Measurements from ENCODE around the gene STOX2.

The STOX2 gene

DNA sequence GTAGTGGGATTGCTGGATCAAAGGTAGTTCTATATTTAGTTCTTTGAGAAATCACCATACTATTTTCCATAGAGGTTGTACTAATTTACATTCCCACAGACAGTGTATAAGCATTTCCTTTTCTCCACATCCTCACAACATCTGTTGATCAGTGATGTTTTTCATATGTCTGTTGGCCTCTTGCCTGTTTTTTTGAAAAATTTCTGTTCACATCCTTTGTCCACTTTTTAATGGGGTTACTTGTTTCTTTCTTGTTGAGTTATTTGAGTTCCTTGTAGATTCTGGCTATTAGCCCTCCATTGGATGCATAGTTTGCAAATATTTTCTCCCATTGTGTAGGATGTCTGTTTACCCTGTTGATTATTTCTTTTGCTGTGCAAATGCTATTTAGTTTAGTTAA, 72.6 kb downstream of the STOX2 start:
- H4K20me1 ChIP-seq (ENCODE audit: control insufficient read depth, insufficient read depth, low read depth, low read length): no peaks in the 10 kb centered on the region
- peaks cover 4% of the 10 kb centered on the region; the same call in 1 of the 2 replicates for H3K9me3 ChIP-seq (ENCODE audit: control insufficient read depth, insufficient read depth, low read length)
- no peak overlapping the region for H3K4me3 ChIP-seq (ENCODE audit: low read length)
- no peaks in the 10 kb centered on the region for H3K27me3 ChIP-seq (ENCODE audit: control insufficient read depth, low read length)
- TF ChIP-seq, protein P1, sequence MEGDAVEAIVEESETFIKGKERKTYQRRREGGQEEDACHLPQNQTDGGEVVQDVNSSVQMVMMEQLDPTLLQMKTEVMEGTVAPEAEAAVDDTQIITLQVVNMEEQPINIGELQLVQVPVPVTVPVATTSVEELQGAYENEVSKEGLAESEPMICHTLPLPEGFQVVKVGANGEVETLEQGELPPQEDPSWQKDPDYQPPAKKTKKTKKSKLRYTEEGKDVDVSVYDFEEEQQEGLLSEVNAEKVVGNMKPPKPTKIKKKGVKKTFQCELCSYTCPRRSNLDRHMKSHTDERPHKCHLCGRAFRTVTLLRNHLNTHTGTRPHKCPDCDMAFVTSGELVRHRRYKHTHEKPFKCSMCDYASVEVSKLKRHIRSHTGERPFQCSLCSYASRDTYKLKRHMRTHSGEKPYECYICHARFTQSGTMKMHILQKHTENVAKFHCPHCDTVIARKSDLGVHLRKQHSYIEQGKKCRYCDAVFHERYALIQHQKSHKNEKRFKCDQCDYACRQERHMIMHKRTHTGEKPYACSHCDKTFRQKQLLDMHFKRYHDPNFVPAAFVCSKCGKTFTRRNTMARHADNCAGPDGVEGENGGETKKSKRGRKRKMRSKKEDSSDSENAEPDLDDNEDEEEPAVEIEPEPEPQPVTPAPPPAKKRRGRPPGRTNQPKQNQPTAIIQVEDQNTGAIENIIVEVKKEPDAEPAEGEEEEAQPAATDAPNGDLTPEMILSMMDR (IDR thresholded peaks at IDR 0.05; ENCODE audit: low read depth, low read length, poor library complexity, severe bottlenecking): no peak
- TF ChIP-seq EZH2phosphoT487 (IDR thresholded peaks at IDR 0.05; ENCODE audit: borderline replicate concordance, low read length): no peak
- H3F3A ChIP-seq (ENCODE audit: control insufficient read depth, insufficient read depth): no peaks in the 10 kb centered on the region
- H3K4me1 ChIP-seq (ENCODE audit: control insufficient read depth, low read length): no peaks in the 10 kb centered on the region
- no peaks in the 10 kb centered on the region for H3K9me2 ChIP-seq (replicated peaks; ENCODE audit: control insufficient read depth, low read length)
- no peaks in the 10 kb centered on the region for H3K79me2 ChIP-seq (ENCODE audit: control insufficient read depth, low read length)
- no peak overlapping the region for H3K4me2 ChIP-seq (ENCODE audit: low read length)
- no peaks in the 10 kb centered on the region for H3K36me3 ChIP-seq (ENCODE audit: control insufficient read depth, low read length)
- H3K27ac ChIP-seq (ENCODE audit: low read depth, low read length): no peak overlapping the region

DNA sequence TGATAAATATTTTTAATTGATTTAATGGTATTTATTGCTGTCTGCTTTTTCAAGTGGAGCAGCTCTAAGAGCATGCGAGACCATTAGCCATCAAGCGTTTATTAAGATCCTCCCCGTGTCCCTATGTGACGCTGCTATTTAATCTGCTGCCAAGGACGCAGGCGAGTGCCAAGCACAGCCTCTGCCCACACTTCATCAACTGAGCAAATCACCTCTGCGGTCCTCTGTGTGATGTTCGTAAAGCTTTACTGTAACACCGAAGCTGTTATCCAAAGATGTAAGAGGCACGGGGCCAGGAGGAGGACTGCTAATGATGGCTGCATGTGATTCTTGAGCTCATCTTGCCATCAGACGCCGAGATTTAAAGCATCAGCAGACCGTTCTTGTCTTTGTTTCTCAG, 79.5 kb downstream of the STOX2 start:
- Histone ChIP-seq H3F3A (ENCODE audit: control insufficient read depth, insufficient read depth) (no peaks in the 10 kb centered on the region), H3K36me3 (ENCODE audit: control insufficient read depth, low read length) (no peaks in the 10 kb centered on the region), H3K27me3 (ENCODE audit: control insufficient read depth, low read length) (no peaks in the 10 kb centered on the region), H3K27ac (ENCODE audit: low read depth, low read length) (no peak overlapping the region), H3K79me2 (ENCODE audit: control insufficient read depth, low read length) (no peaks in the 10 kb centered on the region), H4K20me1 (ENCODE audit: control insufficient read depth, insufficient read depth, low read depth, low read length) (no peaks in the 10 kb centered on the region), H3K9me2 (replicated peaks; ENCODE audit: control insufficient read depth, low read length) (no peaks in the 10 kb centered on the region), H3K4me1 (ENCODE audit: control insufficient read depth, low read length) (no peaks in the 10 kb centered on the region), H3K9me3 (ENCODE audit: control insufficient read depth, insufficient read depth, low read length) (no peaks in the 10 kb centered on the region), H3K4me2 (ENCODE audit: low read length) (no peak overlapping the region), H3K4me3 (ENCODE audit: low read length) (no peak overlapping the region)
- TF ChIP-seq, protein P1 (IDR thresholded peaks at IDR 0.05; ENCODE audit: low read depth, low read length, poor library complexity, severe bottlenecking): no peak
- no peak for TF ChIP-seq EZH2phosphoT487 (IDR thresholded peaks at IDR 0.05; ENCODE audit: borderline replicate concordance, low read length)

DNA sequence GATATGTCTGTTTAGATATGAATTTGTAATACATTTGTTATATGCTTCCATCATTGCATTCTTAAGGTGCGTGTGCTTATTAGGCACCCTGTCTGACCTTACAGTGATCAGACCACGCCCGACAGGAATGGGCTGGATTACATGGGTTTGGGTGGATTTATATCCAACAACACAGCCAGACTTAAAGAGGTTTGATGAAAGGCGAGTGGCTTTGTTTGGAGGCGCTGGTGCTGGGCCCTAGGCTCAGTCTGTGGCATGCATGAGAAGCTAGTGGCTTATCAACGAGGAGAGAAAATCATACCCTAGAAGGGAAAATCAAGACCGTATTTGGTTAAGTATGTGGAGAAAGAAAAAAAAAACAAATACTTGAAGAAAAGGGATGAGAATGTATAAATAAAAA, 80.7 kb downstream of the STOX2 start:
- H3K27ac ChIP-seq (ENCODE audit: low read depth, low read length): no peak overlapping the region
- no peaks in the 10 kb centered on the region for H3K36me3 ChIP-seq (ENCODE audit: control insufficient read depth, low read length)
- H3K79me2 ChIP-seq (ENCODE audit: control insufficient read depth, low read length): no peaks in the 10 kb centered on the region
- no peaks in the 10 kb centered on the region for H3K9me2 ChIP-seq (replicated peaks; ENCODE audit: control insufficient read depth, low read length)
- H3K4me2 ChIP-seq (ENCODE audit: low read length): no peak overlapping the region
- TF ChIP-seq, protein P1 (IDR thresholded peaks at IDR 0.05; ENCODE audit: low read depth, low read length, poor library complexity, severe bottlenecking): no peak
- no peak for TF ChIP-seq EZH2phosphoT487 (IDR thresholded peaks at IDR 0.05; ENCODE audit: borderline replicate concordance, low read length)
- no peaks in the 10 kb centered on the region for H3K4me1 ChIP-seq (ENCODE audit: control insufficient read depth, low read length)
- H3K4me3 ChIP-seq (ENCODE audit: low read length): no peak overlapping the region
- no peaks in the 10 kb centered on the region for H3K9me3 ChIP-seq (ENCODE audit: control insufficient read depth, insufficient read depth, low read length)
- no peaks in the 10 kb centered on the region for H3F3A ChIP-seq (ENCODE audit: control insufficient read depth, insufficient read depth)
- no peaks in the 10 kb centered on the region for H3K27me3 ChIP-seq (ENCODE audit: control insufficient read depth, low read length)
- H4K20me1 ChIP-seq (ENCODE audit: control insufficient read depth, insufficient read depth, low read depth, low read length): no peaks in the 10 kb centered on the region

All from DOHH2 (cell line).